Endothelial cell of umbilical vein (primary cell): ENCODE results near the gene SLC38A10. TPM values are rescaled to one million over a fixed set of nuclear protein-coding genes. Genes with fewer than 3 reads are reported as not detected.

Experiments
- BruUV-seq: library from RNA; stranded (reverse); fragments of 400-500 nt; replicated peaks from 2 replicates; lab custom pipeline; 2021; lab: Mats Ljungman, UMichigan
- CTCF ChIA-PET: fragments of 300-600, 350-600 bp; sonication (Branson Sonifier 250); formaldehyde crosslinking; loops from one replicate; lab custom pipeline; 2021; ENCODE audit warnings: antibody characterized with exemption, inconsistent platforms; lab: Charles Lee
- POLR2A ChIA-PET: fragments of 300-600, 350-600 bp; sonication (Branson Sonifier 250); formaldehyde crosslinking; loops from one replicate; lab custom pipeline; 2021; ENCODE audit warnings: antibody characterized with exemption, inconsistent platforms; lab: Charles Lee
- DNase-seq: peaks from one replicate; pipeline ENCODE4 v3.0.0-alpha.2; 2011; ENCODE audit warnings: low read depth, low spot score
- FAIRE-seq: peaks from 2 replicates; lab custom pipeline; 2011; peaks lifted over from hg19 to GRCh38; lab: Jason Lieb, UNC
- H2AFZ ChIP-seq: 2 replicates; pipeline ENCODE4 v1.6.0; 2012; ENCODE audit warnings: low read depth, low read length, control low read depth, inconsistent platforms
- H3K27ac ChIP-seq: 2 replicates; pipeline ENCODE4 v1.5.1; 2011; ENCODE audit warnings: low read depth, mild to moderate bottlenecking, control low read depth, low read length, moderate library complexity; ENCODE audit not compliant: insufficient read depth
- H3K27me3 ChIP-seq, 2 experiments: 2 replicates each; pipeline versions ENCODE4 v1.6.0 to v1.6.1; 2011; ENCODE audit warnings: low read length in 2 of 2, mixed read lengths in 1 of 2; ENCODE audit not compliant: control insufficient read depth in 2 of 2, insufficient read depth in 2 of 2
- H3K36me3 ChIP-seq, 2 experiments: 2 replicates in 1 of 2; 3 replicates in 1 of 2; pipeline ENCODE4 v1.5.1; 2011; ENCODE audit warnings: low read length in 2 of 2, mild to moderate bottlenecking in 1 of 2, moderate library complexity in 1 of 2; ENCODE audit not compliant: control insufficient read depth in 2 of 2, insufficient read depth in 2 of 2; ENCODE audit errors: extremely low read depth in 1 of 2
- H3K4me1 ChIP-seq: 3 replicates; pipeline ENCODE4 v1.5.1; 2011; ENCODE audit warnings: mild to moderate bottlenecking, low read length; ENCODE audit not compliant: control insufficient read depth, insufficient read depth; ENCODE audit errors: extremely low read depth
- H3K4me2 ChIP-seq: 2 replicates; pipeline ENCODE4 v1.6.1; 2011; ENCODE audit warnings: low read length, control low read depth, mixed read lengths; ENCODE audit not compliant: insufficient read depth
- H3K4me3 ChIP-seq, 3 experiments: fragments of 200-600 bp in 1 of 3; sonication (generic), shearing (Covaris generic) in 1 of 3; replicated peaks in 1 of 3; 2 replicates each; pipeline ENCODE4 v1.5.1; 2011 to 2016; ENCODE audit warnings: control low read depth in 3 of 3, low read length in 3 of 3, mild to moderate bottlenecking in 2 of 3, inconsistent platforms in 1 of 3, low read depth in 1 of 3, moderate library complexity in 1 of 3; ENCODE audit not compliant: insufficient read depth in 1 of 3
- H3K79me2 ChIP-seq: 2 replicates; pipeline ENCODE4 v1.6.0; 2012; ENCODE audit warnings: low read length, inconsistent platforms; ENCODE audit not compliant: control insufficient read depth, insufficient read depth
- H3K9ac ChIP-seq: replicated peaks from 2 replicates; pipeline ENCODE3; 2011; ENCODE audit warnings: low read length, control low read depth; ENCODE audit not compliant: insufficient read depth; ENCODE audit errors: extremely low read depth
- H3K9me1 ChIP-seq: replicated peaks from 3 replicates; pipeline ENCODE4 v1.6.0; 2011; ENCODE audit warnings: mild to moderate bottlenecking, low read length; ENCODE audit not compliant: control insufficient read depth, insufficient read depth; ENCODE audit errors: extremely low read depth
- H3K9me3 ChIP-seq: replicated peaks from 2 replicates; pipeline ENCODE4 v1.5.1; 2012; ENCODE audit warnings: low read length, inconsistent platforms; ENCODE audit not compliant: control insufficient read depth, insufficient read depth
- H4K20me1 ChIP-seq: replicated peaks from 2 replicates; pipeline ENCODE3; 2011; ENCODE audit warnings: mild to moderate bottlenecking, low read length; ENCODE audit not compliant: control insufficient read depth, insufficient read depth; ENCODE audit errors: extremely low read depth
- EZH2 ChIP-seq: IDR thresholded peaks from 2 replicates; pipeline ENCODE4 v1.6.1; 2012; ENCODE audit warnings: borderline replicate concordance, low read depth, mild to moderate bottlenecking, moderate library complexity, low read length, inconsistent platforms; ENCODE audit not compliant: severe bottlenecking
- GATA2 ChIP-seq: IDR thresholded peaks from 2 replicates; pipeline ENCODE4 v1.7.0; 2011; ENCODE audit warnings: low read depth, mild to moderate bottlenecking, moderate library complexity, mixed read lengths, low read length; ENCODE audit not compliant: insufficient read length, insufficient read depth
- JUN ChIP-seq: IDR thresholded peaks from 2 replicates; pipeline ENCODE4 v1.6.1; 2011; ENCODE audit warnings: borderline replicate concordance, low read depth; ENCODE audit not compliant: insufficient read length, insufficient read depth
- MYC ChIP-seq: IDR thresholded peaks from one replicate; pipeline ENCODE4 v1.6.1; 2011; ENCODE audit warnings: mild to moderate bottlenecking, low read depth, low read length
- POLR2A ChIP-seq: IDR thresholded peaks from 2 replicates; pipeline ENCODE4 v1.6.1; 2012; ENCODE audit warnings: low read depth, mild to moderate bottlenecking, control low read depth, low read length
- POLR2AphosphoS5 ChIP-seq: IDR thresholded peaks from 2 replicates; pipeline ENCODE4 v1.6.1; 2012; ENCODE audit warnings: low read depth, mild to moderate bottlenecking, control low read depth, low read length, moderate library complexity; ENCODE audit not compliant: insufficient read depth
- dilution Hi-C: fragments of 300-500 bp; cut with MboI; formaldehyde crosslinking; loops from one replicate; pipeline ENCODE4 v1.15.0; 2019; ENCODE audit warnings: low sequenced_read_pairs; ENCODE audit not compliant: extremely low pct_ligation_motif_present
- intact Hi-C: fragments of 100-400 bp; cut with micrococcal nuclease; formaldehyde crosslinking; loops from one replicate; pipeline ENCODE4 v1.10.0; 2022
- polyA plus RNA-seq, 4 experiments: library from polyadenylated mRNA; depleted of rRNA in 3 of 4; stranded (reverse) in 3 of 4; unstranded in 1 of 4; fragments of >200 nt; gene quantifications; 2 replicates each; pipeline versions ENCODE4 v1.2.1 to v1.2.3, GENCODE V29; 2011 to 2012; ENCODE audit warnings: missing spikeins in 1 of 4
- total RNA-seq: library from RNA; stranded (reverse); gene quantifications from 2 replicates; pipeline ENCODE4 v1.2.3, GENCODE V29; 2021
- TF ChIP-seq, protein P1 (sequence below): IDR thresholded peaks from 2 replicates; pipeline ENCODE4 v1.6.1; 2011; ENCODE audit not compliant: insufficient read depth, insufficient read length
- TF ChIP-seq, protein P2 (sequence below), 2 donors: IDR thresholded peaks; 1 replicate in 1 of 2; 2 replicates in 1 of 2; pipeline ENCODE4 v1.5.1; 2011; ENCODE audit warnings: low read length in 2 of 2, mild to moderate bottlenecking in 2 of 2, moderate library complexity in 2 of 2, control low read depth in 1 of 2, inconsistent platforms in 1 of 2, low read depth in 1 of 2; ENCODE audit not compliant: insufficient read depth in 1 of 2; ENCODE audit errors: extremely low read depth in 1 of 2

SLC38A10 gene
- total and polyA plus RNA-seq, 2 donors (not counting 3 experiments of a cell fraction or from before 2014, with no cell fraction given) = 72.7 to 113 TPM

DNA sequence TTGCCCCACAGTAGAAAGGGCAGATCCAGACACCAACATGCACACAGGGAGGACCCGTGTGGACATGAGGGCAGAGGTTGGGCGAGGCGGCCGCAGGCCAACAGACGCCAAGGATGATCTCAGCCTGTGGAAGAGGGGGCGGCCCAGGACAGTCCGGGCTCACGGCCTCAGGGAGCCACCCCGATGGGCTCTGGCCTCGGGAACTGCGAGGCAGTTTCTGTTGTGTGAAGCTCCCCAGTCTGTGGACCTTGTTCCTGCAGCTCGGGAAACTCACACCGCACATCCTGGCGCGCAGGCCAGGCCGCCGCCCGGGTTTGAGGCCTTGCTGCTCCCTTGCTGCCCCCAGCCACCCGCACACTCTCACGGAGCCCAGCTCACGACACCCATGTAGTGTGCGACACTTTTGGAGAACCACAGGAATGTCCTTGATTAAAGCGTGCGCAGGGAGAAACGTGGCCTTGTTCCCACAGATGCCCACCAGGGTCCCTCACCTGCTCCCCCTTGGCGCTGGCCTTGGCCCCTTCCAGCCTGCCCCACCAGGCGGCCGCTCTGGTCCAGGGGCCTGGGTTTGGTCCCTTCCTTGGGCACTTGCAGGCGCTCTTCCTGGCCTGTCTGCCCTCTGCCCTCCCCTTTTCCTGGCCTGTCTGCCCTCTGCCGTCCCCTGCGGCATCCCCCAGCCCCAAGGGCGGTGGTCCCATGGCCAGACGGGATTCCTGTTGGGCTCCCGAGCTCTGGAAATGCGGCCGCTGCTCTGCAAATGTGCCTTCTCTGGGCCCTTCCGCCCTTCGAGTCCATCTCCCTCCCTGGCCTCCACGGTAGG is 9.3 kb upstream of the SLC38A10 start:
- no peak overlapping the region for H3K4me2 ChIP-seq
- no peaks in the 10 kb centered on the region for H3K9me3 ChIP-seq
- ChIA-PET POLR2A (no interaction called here), CTCF (interaction anchor here (1.4 kb wide), 1 partner anchor 61 kb away, joined by 5 read pairs; no protein-coding TSS in a partner anchor)
- peaks cover 2% of the 10 kb centered on the region for H3K4me1 ChIP-seq
- no peak overlapping the region for H3K9ac ChIP-seq
- TF ChIP-seq MYC (no peak), EZH2 (no peak), POLR2AphosphoS5 (no peak), JUN (no peak), POLR2A (no peak), GATA2 (no peak)
- TF ChIP-seq, protein P1, sequence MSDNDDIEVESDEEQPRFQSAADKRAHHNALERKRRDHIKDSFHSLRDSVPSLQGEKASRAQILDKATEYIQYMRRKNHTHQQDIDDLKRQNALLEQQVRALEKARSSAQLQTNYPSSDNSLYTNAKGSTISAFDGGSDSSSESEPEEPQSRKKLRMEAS = no peak
- no peaks in the 10 kb centered on the region for H4K20me1 ChIP-seq
- H3K4me3 ChIP-seq = no peak overlapping the region
- H2AFZ ChIP-seq = no peak overlapping the region
- H3K27ac ChIP-seq = no peak overlapping the region
- no peaks in the 10 kb centered on the region for H3K36me3 ChIP-seq
- H3K27me3 ChIP-seq = no peaks in the 10 kb centered on the region
- intact Hi-C loops (no loop called here), dilution Hi-C loops (no loop called here)
- H3K9me1 ChIP-seq = no peaks in the 10 kb centered on the region
- DNase-seq = no peak
- H3K79me2 ChIP-seq = no peaks in the 10 kb centered on the region
- BruUV-seq = no TSS peak
- no peak for FAIRE-seq

DNA sequence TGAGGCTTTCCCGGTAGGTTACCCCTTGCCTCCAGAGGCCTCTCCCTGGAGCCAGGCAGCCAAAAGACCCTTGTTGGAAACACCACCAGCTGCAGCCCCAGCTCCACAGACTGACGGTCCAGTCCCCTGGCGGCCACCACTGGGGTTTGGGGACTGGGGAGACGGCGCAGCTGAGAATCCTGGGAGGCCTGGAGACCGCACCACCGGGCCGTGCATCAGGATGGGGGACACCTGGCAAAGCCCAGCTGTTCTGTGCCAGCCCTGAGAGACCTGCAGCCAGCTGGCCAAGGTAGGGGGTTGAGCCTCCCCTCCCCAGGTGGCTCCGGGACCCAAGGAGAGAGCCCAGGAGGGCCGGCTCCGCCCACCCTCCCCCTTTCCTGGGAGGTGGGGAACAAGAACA is 8.3 kb upstream of the SLC38A10 start:
- Histone ChIP-seq H3K9ac (no peak overlapping the region), H3K4me3 (no peak overlapping the region), H3K9me1 (no peaks in the 10 kb centered on the region), H3K79me2 (no peaks in the 10 kb centered on the region), H3K4me2 (no peak overlapping the region), H3K36me3 (no peaks in the 10 kb centered on the region), H3K27me3 (no peaks in the 10 kb centered on the region), H3K4me1 (no peaks in the 10 kb centered on the region), H4K20me1 (no peaks in the 10 kb centered on the region), H2AFZ (no peak overlapping the region), H3K27ac (no peak overlapping the region), H3K9me3 (no peaks in the 10 kb centered on the region)
- POLR2A ChIA-PET = no interaction called here
- intact Hi-C loops = no loop called here
- TF ChIP-seq, protein P2, sequence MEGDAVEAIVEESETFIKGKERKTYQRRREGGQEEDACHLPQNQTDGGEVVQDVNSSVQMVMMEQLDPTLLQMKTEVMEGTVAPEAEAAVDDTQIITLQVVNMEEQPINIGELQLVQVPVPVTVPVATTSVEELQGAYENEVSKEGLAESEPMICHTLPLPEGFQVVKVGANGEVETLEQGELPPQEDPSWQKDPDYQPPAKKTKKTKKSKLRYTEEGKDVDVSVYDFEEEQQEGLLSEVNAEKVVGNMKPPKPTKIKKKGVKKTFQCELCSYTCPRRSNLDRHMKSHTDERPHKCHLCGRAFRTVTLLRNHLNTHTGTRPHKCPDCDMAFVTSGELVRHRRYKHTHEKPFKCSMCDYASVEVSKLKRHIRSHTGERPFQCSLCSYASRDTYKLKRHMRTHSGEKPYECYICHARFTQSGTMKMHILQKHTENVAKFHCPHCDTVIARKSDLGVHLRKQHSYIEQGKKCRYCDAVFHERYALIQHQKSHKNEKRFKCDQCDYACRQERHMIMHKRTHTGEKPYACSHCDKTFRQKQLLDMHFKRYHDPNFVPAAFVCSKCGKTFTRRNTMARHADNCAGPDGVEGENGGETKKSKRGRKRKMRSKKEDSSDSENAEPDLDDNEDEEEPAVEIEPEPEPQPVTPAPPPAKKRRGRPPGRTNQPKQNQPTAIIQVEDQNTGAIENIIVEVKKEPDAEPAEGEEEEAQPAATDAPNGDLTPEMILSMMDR (IDR thresholded peaks at IDR 0.05; ENCODE audit: extremely low read depth in 1 of 2, insufficient read depth in 1 of 2, low read depth in 1 of 2, low read length in 2 of 2) = no peak
- TF ChIP-seq MYC (no peak), POLR2A (no peak), GATA2 (no peak)
- TF ChIP-seq, protein P1 = no peak
- DNase-seq (no peak), FAIRE-seq (no peak)
- no TSS peak for BruUV-seq
- dilution Hi-C loops = no loop called here
- CTCF ChIA-PET = no interaction called here
